CD14-positive monocyte (primary cell): ENCODE results near the gene BCORL1. TPM values are rescaled to one million over a fixed set of nuclear protein-coding genes. Genes with fewer than 3 reads are reported as not detected.

ENCODE experiments used
- DNase-seq, 3 donors: peaks; one replicate each; pipeline ENCODE4 v3.0.0-alpha.2; 2011 to 2022
- H2AFZ ChIP-seq: 2 replicates; pipeline ENCODE4 v1.6.0; 2012; ENCODE audit warnings: mild to moderate bottlenecking, low read depth, low read length, inconsistent platforms; ENCODE audit not compliant: insufficient read depth, poor library complexity, severe bottlenecking
- H3K27ac ChIP-seq, 2 donors: 1 replicate in 1 of 2; 2 replicates in 1 of 2; pipeline ENCODE4 v1.5.1; 2012 to 2013; ENCODE audit warnings: low read length in 2 of 2, control low read depth in 1 of 2, inconsistent platforms in 1 of 2, low read depth in 1 of 2, mild to moderate bottlenecking in 1 of 2
- H3K27me3 ChIP-seq, 2 donors: one replicate each; pipeline versions ENCODE4 v1.6.0 to v1.6.1; 2011 to 2013; ENCODE audit warnings: low read length in 2 of 2; ENCODE audit not compliant: control insufficient read depth in 2 of 2, insufficient read depth in 2 of 2
- H3K36me3 ChIP-seq, 2 donors: replicated peaks in 1 of 2; 1 replicate in 1 of 2; 2 replicates in 1 of 2; pipeline versions ENCODE4 v1.5.1 to v1.6.1; 2012 to 2013; ENCODE audit warnings: low read length in 2 of 2, control low read depth in 1 of 2, inconsistent platforms in 1 of 2, mild to moderate bottlenecking in 1 of 2; ENCODE audit not compliant: insufficient read depth in 2 of 2, control insufficient read depth in 1 of 2
- H3K4me1 ChIP-seq, 2 donors: 1 replicate in 1 of 2; 2 replicates in 1 of 2; pipeline versions ENCODE4 v1.5.1 to v1.6.1; 2012 to 2013; ENCODE audit warnings: low read length in 2 of 2, control low read depth in 1 of 2, inconsistent platforms in 1 of 2, mild to moderate bottlenecking in 1 of 2, moderate library complexity in 1 of 2; ENCODE audit not compliant: insufficient read depth in 2 of 2, control insufficient read depth in 1 of 2
- H3K4me2 ChIP-seq: replicated peaks from 2 replicates; pipeline ENCODE3; 2012; ENCODE audit warnings: low read length, moderate library complexity, mild to moderate bottlenecking; ENCODE audit not compliant: poor library complexity, severe bottlenecking; ENCODE audit errors: extremely low read depth
- H3K4me3 ChIP-seq, 3 experiments: fragments of 200-600 bp in 1 of 3; sonication (generic) in 1 of 3; replicated peaks in 1 of 3; 1 replicate in 2 of 3; 2 replicates in 1 of 3; pipeline ENCODE4 v1.5.1; 2011 to 2013; ENCODE audit warnings: low read length in 3 of 3, mild to moderate bottlenecking in 3 of 3, control low read depth in 2 of 3, low read depth in 2 of 3, inconsistent platforms in 1 of 3, moderate library complexity in 1 of 3
- H3K79me2 ChIP-seq: 2 replicates; pipeline ENCODE4 v1.6.0; 2012; ENCODE audit warnings: mild to moderate bottlenecking, control low read depth, inconsistent platforms, low read length, moderate library complexity; ENCODE audit not compliant: insufficient read depth
- H3K9ac ChIP-seq: 2 replicates; pipeline ENCODE4 v1.6.0; 2017; ENCODE audit warnings: low read length, mild to moderate bottlenecking; ENCODE audit not compliant: insufficient read depth, poor library complexity, severe bottlenecking
- H3K9me3 ChIP-seq, 2 donors: replicated peaks in 1 of 2; 1 replicate in 1 of 2; 2 replicates in 1 of 2; pipeline versions ENCODE4 v1.5.1 to v1.6.1; 2012 to 2013; ENCODE audit warnings: low read length in 2 of 2, control low read depth in 1 of 2; ENCODE audit not compliant: control insufficient read depth in 1 of 2, insufficient read depth in 1 of 2
- H4K20me1 ChIP-seq: 2 replicates; pipeline ENCODE4 v1.6.0; 2012; ENCODE audit warnings: mild to moderate bottlenecking, low read length, control low read depth, moderate library complexity; ENCODE audit not compliant: insufficient read depth
- H3K27ac Mint-ChIP-seq, 7 donors: one replicate each; pipeline ENCODE4 v1.8.0; 2020; ENCODE audit warnings: mild to moderate bottlenecking in 7 of 7, mixed read lengths in 7 of 7, moderate library complexity in 6 of 7, inconsistent platforms in 2 of 7
- H3K27me3 Mint-ChIP-seq, 3 donors: one replicate each; pipeline ENCODE4 v1.8.0; 2021 to 2022; ENCODE audit warnings: low read depth in 3 of 3, mild to moderate bottlenecking in 3 of 3, mixed read lengths in 3 of 3, moderate library complexity in 3 of 3, inconsistent platforms in 1 of 3
- H3K36me3 Mint-ChIP-seq, 2 donors: one replicate each; pipeline ENCODE4 v1.8.0; 2020; ENCODE audit warnings: mixed read lengths in 2 of 2, inconsistent platforms in 1 of 2, mild to moderate bottlenecking in 1 of 2
- H3K4me1 Mint-ChIP-seq: one replicate; pipeline ENCODE4 v1.8.0; 2020; ENCODE audit warnings: mild to moderate bottlenecking, mixed read lengths
- H3K4me3 Mint-ChIP-seq, 2 donors: one replicate each; pipeline ENCODE4 v1.8.0; 2020; ENCODE audit warnings: mild to moderate bottlenecking in 2 of 2, mixed read lengths in 2 of 2, moderate library complexity in 1 of 2
- H3K9me3 Mint-ChIP-seq, 7 donors: one replicate each; pipeline ENCODE4 v1.8.0; 2020 to 2022; ENCODE audit warnings: mixed read lengths in 7 of 7, mild to moderate bottlenecking in 6 of 7, moderate library complexity in 6 of 7, inconsistent platforms in 2 of 7
- whole genome bisulfite sequencing: methylation state at CpG from one replicate; pipeline ENCODE4 v1.1.5; 2013; ENCODE audit warnings: missing lambda C conversion rate; ENCODE audit not compliant: insufficient coverage; 5-methylcytosine and 5-hydroxymethylcytosine counted together
- intact Hi-C, 2 donors: fragments of 100-400 bp; cut with micrococcal nuclease; formaldehyde crosslinking; loops; one replicate each; pipeline versions ENCODE4 v1.15.0 to v1.15.1; 2023
- polyA plus RNA-seq, 3 donors: library from polyadenylated mRNA; depleted of rRNA in 1 of 3; unstranded in 2 of 3; stranded (reverse) in 1 of 3; fragments of 300-500 nt in 2 of 3; fragments of >200 nt in 1 of 3; fragmentation: Illumina TruSeq in 2 of 3; gene quantifications; 1 replicate in 2 of 3; 2 replicates in 1 of 3; pipeline ENCODE4 v1.2.3, GENCODE V29; 2012 to 2021
- TF ChIP-seq, protein P1 (sequence below): fragments of 200-600 bp; IDR thresholded peaks from one replicate; pipeline ENCODE4 v1.8.0; 2022; ENCODE audit warnings: antibody characterized with exemption, mild to moderate bottlenecking

Gene BCORL1
- polyA plus RNA-seq, 3 donors = 0.69 to 2.4 (median 0.72) TPM

DNA sequence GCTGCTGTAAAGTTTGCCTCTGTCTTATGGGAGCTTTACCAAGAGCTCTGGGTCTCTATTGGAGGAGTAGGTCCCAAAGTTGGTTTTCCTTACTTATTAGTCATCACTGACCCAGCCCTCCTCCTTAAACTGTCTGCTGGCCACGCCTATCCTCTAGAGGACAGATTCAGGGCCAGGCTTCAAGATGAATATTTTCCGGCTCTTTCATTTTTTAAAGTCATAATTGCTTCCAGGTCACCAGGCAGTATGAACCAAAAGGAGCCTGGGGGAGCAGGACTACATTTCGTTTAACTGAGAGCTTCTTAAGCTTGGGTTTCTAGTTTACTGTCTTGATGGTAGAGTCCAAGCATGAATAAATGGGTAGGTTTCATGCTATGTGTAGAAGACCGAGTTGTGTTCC lies 13.7 kb downstream of the BCORL1 start:
- Histone ChIP-seq H3K79me2 (peaks cover 14% of the 10 kb centered on the region), H3K4me1 (peaks cover 30 to 34% of the 10 kb centered on the region in 2 donors), H3K9me3 (no peaks in the 10 kb centered on the region), H3K36me3 (no peaks in the 10 kb centered on the region), H2AFZ (peak overlapping the region; percentile 51), H3K27me3 (no peaks in the 10 kb centered on the region), H3K27ac (peak overlapping the region; percentile 74 to 87), H3K4me2 (peak overlapping the region; percentile 41), H4K20me1 (no peaks in the 10 kb centered on the region), H3K4me3 (peak overlapping the region in 1 of 3 experiments; percentile 33), H3K9ac (no peak overlapping the region)
- no CpG with 5 or more reads among the region's 4 CpGs for WGBS
- H3K27me3 Mint-ChIP-seq = peaks cover 0 to 2% (median under 1%) of the 10 kb centered on the region in 3 donors
- H3K4me3 Mint-ChIP-seq = no peak overlapping the region
- H3K9me3 Mint-ChIP-seq = peaks cover 0 to 2% (median 0%) of the 10 kb centered on the region in 7 donors
- H3K36me3 Mint-ChIP-seq = peaks cover 1 to 3% of the 10 kb centered on the region in 2 donors
- intact Hi-C loops = no loop called here
- TF ChIP-seq, protein P1, sequence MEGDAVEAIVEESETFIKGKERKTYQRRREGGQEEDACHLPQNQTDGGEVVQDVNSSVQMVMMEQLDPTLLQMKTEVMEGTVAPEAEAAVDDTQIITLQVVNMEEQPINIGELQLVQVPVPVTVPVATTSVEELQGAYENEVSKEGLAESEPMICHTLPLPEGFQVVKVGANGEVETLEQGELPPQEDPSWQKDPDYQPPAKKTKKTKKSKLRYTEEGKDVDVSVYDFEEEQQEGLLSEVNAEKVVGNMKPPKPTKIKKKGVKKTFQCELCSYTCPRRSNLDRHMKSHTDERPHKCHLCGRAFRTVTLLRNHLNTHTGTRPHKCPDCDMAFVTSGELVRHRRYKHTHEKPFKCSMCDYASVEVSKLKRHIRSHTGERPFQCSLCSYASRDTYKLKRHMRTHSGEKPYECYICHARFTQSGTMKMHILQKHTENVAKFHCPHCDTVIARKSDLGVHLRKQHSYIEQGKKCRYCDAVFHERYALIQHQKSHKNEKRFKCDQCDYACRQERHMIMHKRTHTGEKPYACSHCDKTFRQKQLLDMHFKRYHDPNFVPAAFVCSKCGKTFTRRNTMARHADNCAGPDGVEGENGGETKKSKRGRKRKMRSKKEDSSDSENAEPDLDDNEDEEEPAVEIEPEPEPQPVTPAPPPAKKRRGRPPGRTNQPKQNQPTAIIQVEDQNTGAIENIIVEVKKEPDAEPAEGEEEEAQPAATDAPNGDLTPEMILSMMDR = no peak
- H3K4me1 Mint-ChIP-seq = peaks cover 34% of the 10 kb centered on the region
- H3K27ac Mint-ChIP-seq = peak overlapping the region; percentile 68 to 97 (median 84)
- peak in 2 of 3 donors; percentile 50 to 57 for DNase-seq

DNA sequence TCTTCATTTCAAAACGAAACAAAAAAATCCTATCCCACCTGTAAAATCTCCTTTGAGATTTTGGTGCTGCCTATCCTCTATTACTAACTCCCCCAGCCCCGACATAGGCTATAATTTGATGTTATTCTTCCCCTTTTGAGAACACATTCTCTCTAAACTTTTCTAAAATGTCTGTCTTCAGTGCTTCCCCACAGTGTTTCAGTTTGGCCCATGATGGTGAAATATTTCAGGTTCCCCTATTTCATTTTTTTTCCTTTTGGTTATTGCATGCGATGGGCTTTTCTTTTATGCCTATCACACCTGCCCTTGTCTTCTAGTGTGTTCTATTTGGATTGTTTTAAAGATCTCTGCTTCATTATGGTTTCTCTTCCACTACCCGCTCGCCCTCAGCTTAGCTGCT lies 14.7 kb downstream of the BCORL1 start:
- H3K36me3 Mint-ChIP-seq = peaks cover 1 to 3% of the 10 kb centered on the region in 2 donors
- peaks cover 0 to 2% (median 0%) of the 10 kb centered on the region in 7 donors for H3K9me3 Mint-ChIP-seq
- H3K27ac Mint-ChIP-seq = peak overlapping the region; percentile 78 to 97 (median 87)
- Histone ChIP-seq H2AFZ (peak overlapping the region; percentile 51), H3K4me3 (peak overlapping the region in 1 of 3 experiments; percentile 33), H3K27ac (peak overlapping the region; percentile 74 to 87), H3K36me3 (no peaks in the 10 kb centered on the region), H3K4me2 (peak overlapping the region; percentile 41), H3K79me2 (peaks cover 14% of the 10 kb centered on the region), H4K20me1 (no peaks in the 10 kb centered on the region), H3K4me1 (peaks cover 30 to 34% of the 10 kb centered on the region in 2 donors), H3K9me3 (no peaks in the 10 kb centered on the region), H3K9ac (peak overlapping the region; percentile 58), H3K27me3 (no peaks in the 10 kb centered on the region)
- peaks cover 43% of the 10 kb centered on the region for H3K4me1 Mint-ChIP-seq
- H3K4me3 Mint-ChIP-seq = peak overlapping the region; percentile 54 to 78
- TF ChIP-seq, protein P1 = no peak
- DNase-seq = peak; percentile 52 to 62 (median 52)
- intact Hi-C loops = no loop called here
- WGBS = no CpG with 5 or more reads among the region's 5 CpGs
- H3K27me3 Mint-ChIP-seq = peaks cover 0 to 4% (median 2%) of the 10 kb centered on the region in 3 donors
